ENCODE data around the gene BMPER.

Gene BMPER

GRCh38 chr7:34057136-34057535 is 151.8 kb downstream of the BMPER start:
- no peak for TF ChIP-seq GATA2 (IDR thresholded peaks at IDR 0.05; ENCODE audit: low read depth, low read length)
- no peak for TF ChIP-seq GATA3 (IDR thresholded peaks at IDR 0.05; ENCODE audit: low read depth, low read length)

DNA sequence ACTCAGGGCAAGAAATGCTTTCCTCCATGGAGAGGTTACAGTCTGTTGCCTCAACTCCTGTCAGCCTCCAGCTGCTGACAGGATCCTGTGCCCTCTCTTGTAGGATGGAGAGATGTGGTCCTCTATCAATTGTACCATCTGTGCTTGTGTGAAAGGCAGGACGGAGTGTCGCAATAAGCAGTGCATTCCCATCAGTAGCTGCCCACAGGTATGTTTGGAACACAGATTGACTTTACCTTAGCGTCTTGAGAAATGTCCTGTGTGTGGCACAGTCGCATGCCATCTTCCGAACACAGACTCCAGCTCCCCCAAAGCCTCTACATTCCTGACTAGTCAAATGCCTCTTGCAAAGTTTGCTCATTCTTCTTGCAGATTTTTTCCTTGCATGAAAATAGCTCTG is 152.6 kb downstream of the BMPER start:
- TF ChIP-seq GATA3 (IDR thresholded peaks at IDR 0.05; ENCODE audit: low read depth, low read length) = no peak
- 0 out of 2 replicates have a peak, but pooled peaks have one; percentile 8 for TF ChIP-seq GATA2 (IDR thresholded peaks at IDR 0.05; ENCODE audit: low read depth, low read length)

- no peak for TF ChIP-seq GATA2 (IDR thresholded peaks at IDR 0.05; ENCODE audit: low read depth, low read length)
- no peak for TF ChIP-seq GATA3 (IDR thresholded peaks at IDR 0.05; ENCODE audit: low read depth, low read length)
Observed at GRCh38 chr7:34058801-34059135, 153.4 kb downstream of the BMPER start.

GRCh38 chr7:34059136-34059828 is 153.9 kb downstream of the BMPER start:
- no peak for TF ChIP-seq GATA3 (IDR thresholded peaks at IDR 0.05; ENCODE audit: low read depth, low read length)
- no peak for TF ChIP-seq GATA2 (IDR thresholded peaks at IDR 0.05; ENCODE audit: low read depth, low read length)

DNA sequence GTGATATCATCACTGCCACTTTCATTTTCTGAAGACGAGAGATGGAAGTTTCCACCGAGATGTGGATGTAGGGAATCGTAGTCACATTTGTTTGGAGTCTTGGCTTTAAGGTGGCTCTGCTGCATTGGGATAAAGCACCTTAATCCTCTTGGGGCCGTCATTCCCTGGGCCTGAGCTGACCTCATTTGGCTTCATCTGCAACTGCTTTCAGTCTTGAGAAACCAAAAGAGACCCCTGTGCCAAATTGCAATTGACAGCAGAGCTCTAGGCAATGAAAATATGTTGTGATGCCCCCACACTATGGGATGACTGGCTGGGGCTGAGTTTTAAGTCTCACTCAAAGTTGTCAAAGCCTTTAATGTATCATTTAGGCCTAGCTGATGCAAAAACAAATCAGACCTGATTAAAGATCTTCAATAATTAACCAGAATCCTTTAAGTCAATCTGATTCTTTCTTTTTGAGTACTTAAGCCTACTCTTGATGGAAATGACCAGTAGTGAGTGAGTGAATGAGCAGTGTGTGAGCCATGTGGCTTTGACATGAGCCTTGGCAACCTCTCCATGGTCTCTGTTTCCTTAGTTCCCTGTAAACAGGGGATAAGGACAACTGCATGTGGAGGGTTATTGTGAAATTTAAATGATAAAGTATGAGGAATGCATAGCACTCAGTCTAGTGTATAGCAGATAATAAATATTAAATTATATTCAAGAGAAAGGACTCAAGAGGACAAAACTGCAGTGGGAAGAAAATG is 155.0 kb downstream of the BMPER start:
- TF ChIP-seq GATA2 (IDR thresholded peaks at IDR 0.05; ENCODE audit: low read depth, low read length) = no peak
- no peak for TF ChIP-seq GATA3 (IDR thresholded peaks at IDR 0.05; ENCODE audit: low read depth, low read length)

- TF ChIP-seq GATA2 (IDR thresholded peaks at IDR 0.05; ENCODE audit: low read depth, low read length) (no peak), GATA3 (IDR thresholded peaks at IDR 0.05; ENCODE audit: low read depth, low read length) (no peak)
Observed at GRCh38 chr7:34061149-34061548, 155.8 kb downstream of the BMPER start.

- TF ChIP-seq GATA3 (IDR thresholded peaks at IDR 0.05; ENCODE audit: low read depth, low read length) = no peak
- no peak for TF ChIP-seq GATA2 (IDR thresholded peaks at IDR 0.05; ENCODE audit: low read depth, low read length)
Observed at GRCh38 chr7:34062341-34062740, 157.0 kb downstream of the BMPER start.

DNA sequence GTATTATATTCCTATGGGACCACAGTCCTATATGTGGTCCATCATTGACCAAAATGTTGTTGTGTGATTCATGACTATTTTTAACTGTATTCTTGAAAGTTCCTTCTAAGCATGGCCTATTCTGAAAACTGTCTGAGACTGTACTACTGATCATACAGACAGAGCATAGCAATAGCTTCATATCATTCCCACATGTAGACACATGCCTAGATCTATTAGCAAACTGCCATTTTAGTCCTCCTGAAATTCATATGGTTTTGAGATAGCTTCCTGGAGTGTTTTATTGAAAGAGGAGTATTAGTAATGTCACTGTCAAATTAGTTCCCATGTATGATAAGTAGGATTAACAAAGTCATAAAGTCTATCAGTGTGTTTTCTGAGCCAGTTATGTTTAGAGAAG is 157.5 kb downstream of the BMPER start:
- no peak for TF ChIP-seq GATA2 (IDR thresholded peaks at IDR 0.05; ENCODE audit: low read depth, low read length)
- TF ChIP-seq GATA3 (IDR thresholded peaks at IDR 0.05; ENCODE audit: low read depth, low read length) = no peak

DNA sequence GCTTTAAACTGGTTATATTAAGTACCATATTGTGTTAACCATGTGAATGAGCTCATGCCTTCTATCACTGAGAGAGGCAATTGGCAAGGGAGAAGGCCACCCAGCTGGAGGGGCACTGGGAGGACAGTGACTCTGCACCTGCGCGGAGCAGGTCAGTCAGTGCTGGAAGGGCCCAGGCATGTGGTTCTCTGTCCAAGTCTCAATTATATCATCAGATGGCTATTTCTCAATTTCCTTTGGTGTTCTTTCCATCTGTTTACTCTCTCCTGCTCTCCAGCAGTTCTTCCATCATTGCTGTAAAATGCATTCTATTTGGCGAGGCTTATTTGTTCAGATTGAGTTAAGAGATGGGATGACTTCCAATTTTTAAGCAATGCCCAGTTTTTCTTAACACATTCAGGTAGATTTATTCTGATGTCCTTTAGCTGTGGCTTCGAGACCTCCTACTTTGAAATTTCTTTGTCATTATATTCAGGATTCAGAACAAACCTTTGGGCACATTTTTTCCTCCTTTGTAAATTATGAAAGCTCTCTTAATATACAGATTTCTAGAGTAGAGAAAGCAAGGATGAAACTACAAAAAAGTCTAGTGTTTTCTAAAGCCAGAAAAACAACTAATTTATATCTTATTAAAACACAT is 159.3 kb downstream of the BMPER start:
- no peak for TF ChIP-seq GATA2 (IDR thresholded peaks at IDR 0.05; ENCODE audit: low read depth, low read length)
- no peak for TF ChIP-seq GATA3 (IDR thresholded peaks at IDR 0.05; ENCODE audit: low read depth, low read length)

DNA sequence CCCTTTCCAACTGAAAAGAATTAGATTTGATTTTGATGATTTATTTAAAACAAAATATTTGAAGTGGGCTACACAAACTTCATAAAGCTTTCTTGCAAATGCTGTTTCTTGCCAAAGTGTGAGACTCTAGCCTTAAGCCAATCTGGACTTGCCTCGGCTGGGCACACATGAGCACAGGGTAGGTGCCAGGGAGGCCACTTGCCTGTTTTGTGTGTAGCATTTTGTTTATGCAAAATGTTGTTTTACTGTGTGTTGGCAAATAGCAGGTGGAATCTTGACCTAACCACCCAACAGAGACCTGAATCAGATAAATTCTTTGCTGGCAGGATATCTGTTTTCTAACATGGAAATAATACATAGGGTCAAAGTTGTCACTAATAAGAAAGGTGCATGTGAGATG is 161.1 kb downstream of the BMPER start:
- TF ChIP-seq GATA2 (IDR thresholded peaks at IDR 0.05; ENCODE audit: low read depth, low read length) = no peak
- no peak for TF ChIP-seq GATA3 (IDR thresholded peaks at IDR 0.05; ENCODE audit: low read depth, low read length)

DNA sequence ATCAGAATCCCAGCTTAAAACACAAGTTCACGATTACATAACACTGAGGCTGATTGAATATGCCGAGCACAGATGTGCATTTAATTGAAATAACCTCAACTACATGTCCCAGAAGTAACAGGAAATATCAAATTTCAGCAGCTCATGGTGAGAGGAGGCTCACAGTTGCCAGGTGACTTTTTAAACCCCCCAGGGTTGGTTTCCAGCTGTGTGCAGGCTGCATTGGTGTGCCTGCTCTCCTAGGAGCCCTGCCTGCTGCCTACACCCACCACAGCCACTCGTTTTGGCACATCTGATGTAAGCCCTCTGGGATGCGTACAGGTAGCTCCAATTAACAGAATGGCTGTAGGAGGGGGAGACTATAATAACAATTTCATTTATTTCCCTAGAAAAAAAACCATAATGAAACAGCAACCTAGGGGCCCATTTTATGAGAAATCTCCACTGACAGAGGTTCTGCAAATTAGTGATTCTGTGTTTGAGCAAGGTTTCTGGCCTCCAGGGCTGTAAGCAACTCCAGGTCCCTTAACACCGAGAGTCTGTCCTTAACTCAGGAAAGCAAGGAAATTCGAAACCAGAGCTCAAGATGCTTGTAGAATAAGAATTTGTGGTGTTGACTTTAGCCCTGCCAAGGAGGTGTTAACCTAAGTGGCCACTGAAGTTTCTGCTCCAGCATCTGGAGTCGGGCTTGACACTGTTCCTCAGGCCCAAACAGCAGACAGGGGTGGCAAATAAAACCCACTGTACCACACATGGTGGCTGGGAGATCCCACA is 161.9 kb downstream of the BMPER start:
- TF ChIP-seq GATA2 (IDR thresholded peaks at IDR 0.05; ENCODE audit: low read depth, low read length) (no peak), GATA3 (IDR thresholded peaks at IDR 0.05; ENCODE audit: low read depth, low read length) (no peak)

DNA sequence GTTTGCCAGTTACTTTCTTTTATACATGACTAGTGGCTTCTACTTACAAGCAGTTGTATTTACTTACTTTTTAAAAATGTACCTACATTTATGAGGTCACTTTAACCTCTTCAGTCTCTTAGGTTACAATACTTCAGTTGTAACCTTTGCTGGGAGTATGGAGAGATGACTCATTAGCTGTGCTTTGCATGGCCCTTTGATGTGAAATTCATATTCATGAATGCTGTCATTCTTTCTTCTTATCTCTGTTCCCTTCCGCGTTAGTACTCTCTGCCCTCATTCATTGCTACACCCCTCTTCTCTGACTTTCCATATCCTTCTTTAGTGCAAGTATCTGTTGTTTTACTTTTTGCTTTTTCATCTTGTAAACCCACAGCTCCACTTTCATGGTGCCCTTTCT is 164.3 kb downstream of the BMPER start:
- TF ChIP-seq GATA2 (IDR thresholded peaks at IDR 0.05; ENCODE audit: low read depth, low read length) = no peak
- no peak for TF ChIP-seq GATA3 (IDR thresholded peaks at IDR 0.05; ENCODE audit: low read depth, low read length)

GRCh38 chr7:34070511-34071323 is 165.4 kb downstream of the BMPER start:
- TF ChIP-seq GATA2 (IDR thresholded peaks at IDR 0.05; ENCODE audit: low read depth, low read length) (no peak), GATA3 (IDR thresholded peaks at IDR 0.05; ENCODE audit: low read depth, low read length) (no peak)

Data from SH-SY5Y (cell line).